ENCODE results near the gene VTI1A.
A peak's percentile ranks its signal among the peaks of the same experiment; 100 is the strongest.

VTI1A gene

DNA sequence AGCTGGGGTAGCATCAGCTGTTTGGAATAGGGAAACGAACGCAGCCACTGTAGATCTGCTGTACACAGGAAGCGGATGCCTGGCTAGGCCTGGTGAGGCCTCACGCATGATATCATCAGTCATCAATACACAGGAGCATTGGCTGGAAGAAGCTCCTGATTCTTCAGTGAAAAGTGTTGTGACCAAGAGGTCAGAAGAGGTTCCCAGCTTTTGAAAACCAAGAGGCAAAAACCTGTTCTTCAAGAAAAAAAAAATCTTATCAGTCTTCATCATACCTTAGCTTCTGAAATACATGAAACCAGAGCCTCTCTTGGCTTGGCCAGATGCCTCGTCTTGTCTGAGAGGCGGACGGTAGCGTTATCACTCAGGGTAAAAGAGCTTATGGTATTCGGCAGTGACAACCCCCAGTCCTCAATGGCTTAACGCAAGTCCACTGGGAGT, 363.7 kb downstream of the VTI1A start:
- no peak overlapping the region for H3K4me3 ChIP-seq (ENCODE audit: low read depth, low read length)
- in situ Hi-C loops (cut with HindIII; ENCODE audit: low sequenced_read_pairs) = no loop called here
- DNase-seq (ENCODE audit: low read depth, low spot score) = no peak
- TF ChIP-seq, protein P1, sequence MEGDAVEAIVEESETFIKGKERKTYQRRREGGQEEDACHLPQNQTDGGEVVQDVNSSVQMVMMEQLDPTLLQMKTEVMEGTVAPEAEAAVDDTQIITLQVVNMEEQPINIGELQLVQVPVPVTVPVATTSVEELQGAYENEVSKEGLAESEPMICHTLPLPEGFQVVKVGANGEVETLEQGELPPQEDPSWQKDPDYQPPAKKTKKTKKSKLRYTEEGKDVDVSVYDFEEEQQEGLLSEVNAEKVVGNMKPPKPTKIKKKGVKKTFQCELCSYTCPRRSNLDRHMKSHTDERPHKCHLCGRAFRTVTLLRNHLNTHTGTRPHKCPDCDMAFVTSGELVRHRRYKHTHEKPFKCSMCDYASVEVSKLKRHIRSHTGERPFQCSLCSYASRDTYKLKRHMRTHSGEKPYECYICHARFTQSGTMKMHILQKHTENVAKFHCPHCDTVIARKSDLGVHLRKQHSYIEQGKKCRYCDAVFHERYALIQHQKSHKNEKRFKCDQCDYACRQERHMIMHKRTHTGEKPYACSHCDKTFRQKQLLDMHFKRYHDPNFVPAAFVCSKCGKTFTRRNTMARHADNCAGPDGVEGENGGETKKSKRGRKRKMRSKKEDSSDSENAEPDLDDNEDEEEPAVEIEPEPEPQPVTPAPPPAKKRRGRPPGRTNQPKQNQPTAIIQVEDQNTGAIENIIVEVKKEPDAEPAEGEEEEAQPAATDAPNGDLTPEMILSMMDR (IDR thresholded peaks at IDR 0.05; ENCODE audit: low read depth, low read length) = no peak

DNA sequence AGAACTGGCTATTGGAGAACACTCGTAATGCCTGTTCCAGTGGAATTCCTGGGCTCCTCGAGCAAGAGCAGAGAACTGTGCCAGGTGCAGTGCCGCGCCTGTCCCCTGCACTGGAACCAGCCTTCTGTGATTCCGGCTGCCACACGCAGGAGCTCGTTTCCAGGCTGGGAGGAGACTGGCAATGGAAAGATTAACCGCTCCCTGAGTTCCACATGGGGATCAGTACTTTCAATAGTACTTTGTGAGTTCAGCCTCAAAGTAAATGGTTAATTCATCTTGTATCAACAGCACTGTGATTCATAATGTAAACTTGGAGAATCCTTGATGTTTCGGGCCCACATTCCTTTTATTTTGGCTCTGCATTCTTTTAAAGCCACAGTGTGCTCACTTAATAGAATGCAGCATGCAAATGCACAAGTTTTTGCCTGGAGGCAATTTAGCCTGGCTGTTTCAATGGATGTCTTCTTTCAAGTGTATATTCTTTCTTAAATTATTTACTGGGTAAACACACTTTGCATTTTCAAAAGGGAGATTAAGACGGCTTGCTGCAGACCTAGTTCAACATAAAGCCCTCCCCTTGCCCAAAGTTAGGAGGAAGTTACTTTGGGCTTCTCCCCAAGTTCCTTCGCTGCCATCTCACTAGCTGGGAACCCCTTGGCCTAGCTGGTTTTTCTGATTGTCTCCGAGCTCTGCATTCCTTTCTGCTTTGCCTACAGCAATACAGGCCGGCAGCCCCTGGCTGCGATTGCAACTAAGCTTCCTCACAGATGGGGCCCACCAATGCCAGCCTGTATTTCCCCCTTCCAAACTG, 364.9 kb downstream of the VTI1A start:
- TF ChIP-seq, protein P1 (IDR thresholded peaks at IDR 0.05; ENCODE audit: low read depth, low read length) = no peak
- in situ Hi-C loops (cut with HindIII; ENCODE audit: low sequenced_read_pairs) = no loop called here
- peak overlapping the region; percentile 17 for H3K4me3 ChIP-seq (ENCODE audit: low read depth, low read length)
- DNase-seq (ENCODE audit: low read depth, low spot score) = peak; percentile 94

DNA sequence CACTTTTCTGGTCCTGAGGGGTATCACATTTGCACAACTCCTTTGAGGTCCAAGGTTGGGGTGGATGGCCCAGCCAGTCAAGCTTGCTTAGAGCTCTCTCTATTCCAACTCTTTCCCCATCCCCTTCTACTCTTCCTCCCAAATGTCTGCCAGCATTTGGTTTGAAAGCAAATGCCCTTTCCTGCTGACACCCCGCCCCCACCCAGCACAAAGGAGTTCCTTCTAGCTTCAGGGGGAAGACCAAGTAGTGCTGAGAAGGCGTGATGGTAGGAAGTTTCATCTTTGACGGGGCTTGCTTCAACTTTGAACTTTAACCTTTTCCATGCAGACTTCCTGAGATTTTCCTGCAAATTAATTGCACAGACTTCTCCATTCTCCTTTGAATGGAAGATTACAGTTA, 365.6 kb downstream of the VTI1A start:
- no peak overlapping the region for H3K4me3 ChIP-seq (ENCODE audit: low read depth, low read length)
- TF ChIP-seq, protein P1 (IDR thresholded peaks at IDR 0.05; ENCODE audit: low read depth, low read length) = no peak
- in situ Hi-C loops (cut with HindIII; ENCODE audit: low sequenced_read_pairs) = no loop called here
- DNase-seq (ENCODE audit: low read depth, low spot score) = no peak

DNA sequence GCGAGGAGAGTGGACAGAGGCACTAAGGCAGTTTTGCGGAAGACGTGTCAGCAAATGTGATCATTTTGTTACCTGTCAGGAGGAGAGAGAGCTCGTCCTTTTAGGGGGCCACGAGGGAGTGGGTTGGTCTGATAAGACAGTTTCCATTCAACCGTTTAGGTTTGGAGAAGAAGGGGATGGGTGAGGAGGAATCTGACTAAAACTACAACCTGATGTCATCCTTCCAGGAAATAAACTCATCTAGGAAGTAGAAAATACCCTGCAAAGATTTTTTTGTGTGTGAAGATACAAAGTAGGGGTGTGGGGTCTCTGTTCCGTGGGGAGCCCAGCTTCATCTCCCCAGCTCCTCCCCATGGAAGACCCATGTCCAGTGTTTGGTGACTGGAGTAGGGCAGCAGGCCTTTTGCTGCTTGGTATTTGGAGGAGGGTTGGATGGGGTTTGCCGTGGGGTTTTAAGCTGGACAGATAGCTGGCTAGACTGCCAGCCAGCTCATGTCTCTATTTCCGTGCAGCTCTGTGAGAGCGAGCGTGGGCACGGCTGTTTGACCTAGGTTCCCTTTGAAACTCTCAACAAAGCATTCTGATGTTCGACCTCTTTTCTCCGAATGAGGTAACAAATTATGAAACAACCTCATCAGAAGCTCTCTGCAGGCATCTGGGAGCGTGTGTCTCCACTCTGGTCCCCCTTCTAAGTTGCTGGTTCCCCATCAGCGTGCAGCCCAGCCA, 367.0 kb downstream of the VTI1A start:
- H3K4me3 ChIP-seq (ENCODE audit: low read depth, low read length) = no peak overlapping the region
- no peak for DNase-seq (ENCODE audit: low read depth, low spot score)
- TF ChIP-seq, protein P1 (IDR thresholded peaks at IDR 0.05; ENCODE audit: low read depth, low read length) = no peak
- in situ Hi-C loops (cut with HindIII; ENCODE audit: low sequenced_read_pairs) = no loop called here

DNA sequence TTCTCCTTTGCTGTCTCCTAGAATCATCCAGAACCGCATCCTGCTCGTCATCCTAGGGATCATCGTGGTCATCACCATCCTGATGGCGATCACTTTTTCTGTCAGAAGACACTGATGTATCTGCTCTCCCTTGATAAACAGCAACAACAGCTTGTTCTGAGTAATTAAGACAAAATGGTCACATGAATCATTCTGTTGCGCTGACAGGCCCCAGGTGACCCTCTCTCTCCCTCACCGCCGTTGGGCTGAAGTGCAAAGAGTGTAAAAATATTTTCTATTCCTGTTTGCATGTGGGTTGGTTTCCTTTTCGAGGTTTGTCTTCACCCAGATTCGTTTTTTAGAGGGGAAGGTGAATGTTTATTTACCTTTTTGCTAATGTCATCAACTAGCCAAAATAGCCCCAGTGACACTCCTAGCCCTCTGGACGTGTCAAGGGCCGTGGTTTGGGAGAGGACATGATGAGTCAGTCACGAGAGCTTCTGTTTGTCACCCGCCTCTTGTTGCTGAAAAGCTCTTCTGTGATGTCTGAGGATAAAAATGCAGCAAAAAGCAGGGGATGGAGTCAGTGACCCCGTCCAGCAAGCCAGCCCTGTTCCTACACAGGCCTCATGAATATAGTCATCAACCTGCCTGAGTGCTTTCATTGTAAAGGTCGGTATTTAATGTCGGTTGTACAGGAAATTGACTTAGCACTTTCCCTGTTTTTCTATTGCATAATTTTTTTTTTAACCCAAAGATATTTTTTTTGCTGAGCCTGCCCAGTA, 368.4 kb downstream of the VTI1A start:
- TF ChIP-seq, protein P1 (IDR thresholded peaks at IDR 0.05; ENCODE audit: low read depth, low read length) = no peak
- H3K4me3 ChIP-seq (ENCODE audit: low read depth, low read length) = no peak overlapping the region
- peak; percentile 60 for DNase-seq (ENCODE audit: low read depth, low spot score)
- in situ Hi-C loops (cut with HindIII; ENCODE audit: low sequenced_read_pairs) = no loop called here

DNA sequence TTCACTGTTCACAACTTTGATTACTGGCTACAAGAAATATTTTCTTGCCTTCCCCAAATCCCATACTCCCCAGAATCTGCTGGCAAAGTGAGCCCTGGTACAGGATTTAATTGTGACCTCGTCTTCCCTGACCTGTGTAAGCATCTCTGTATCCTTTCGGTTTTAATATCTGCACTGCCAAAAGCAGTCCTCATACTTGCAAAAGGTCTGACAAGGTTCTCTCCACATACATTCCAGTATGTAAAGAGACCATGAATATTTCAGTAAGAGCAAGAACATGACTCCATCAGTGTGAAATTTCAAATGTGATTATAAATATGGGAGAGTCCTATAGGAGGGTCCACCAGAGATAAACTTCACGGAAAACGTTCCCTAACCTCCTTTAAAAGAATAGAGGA, 369.0 kb downstream of the VTI1A start:
- TF ChIP-seq, protein P1 (IDR thresholded peaks at IDR 0.05; ENCODE audit: low read depth, low read length) = no peak
- no peak overlapping the region for H3K4me3 ChIP-seq (ENCODE audit: low read depth, low read length)
- DNase-seq (ENCODE audit: low read depth, low spot score) = peak; percentile 18
- in situ Hi-C loops (cut with HindIII; ENCODE audit: low sequenced_read_pairs) = no loop called here

Data from astrocyte of the spinal cord (primary cell).